HG03342 (cell line): Measurements from ENCODE around the gene SYT7.

Experiments used
- ATAC-seq: cut with Tn5 transposase; IDR thresholded peaks from one replicate; pipeline ENCODE4 v1.9.1; 2021; ENCODE audit warnings: mild to moderate bottlenecking, moderate library complexity; ENCODE audit not compliant: unreplicated experiment

Gene SYT7

DNA sequence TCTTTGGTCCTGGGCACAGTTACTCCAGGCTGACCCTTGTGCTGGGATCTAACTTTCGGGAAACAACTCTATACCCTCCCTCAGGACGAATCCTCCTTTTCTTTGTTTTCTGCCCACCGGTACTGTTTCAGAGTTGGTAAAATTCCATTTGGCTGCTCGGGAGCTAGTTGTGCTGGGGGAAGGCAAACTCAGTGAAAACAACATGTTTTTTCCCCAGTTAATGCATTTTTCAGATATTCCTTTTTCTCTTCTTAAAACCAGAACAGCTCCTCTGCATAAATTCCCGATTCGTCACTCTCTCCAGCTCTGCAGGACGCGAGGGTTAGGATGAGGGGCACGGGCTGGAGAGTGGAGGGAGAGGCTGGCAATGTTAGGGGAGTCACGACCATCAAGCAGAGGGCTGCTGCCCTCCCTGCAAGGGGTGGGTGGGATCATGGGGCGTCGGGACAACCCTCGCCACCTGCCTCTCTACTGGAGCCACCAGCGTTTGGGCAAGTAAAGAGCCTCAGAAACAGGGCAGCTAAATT, 41.0 kb downstream of the SYT7 start:
- ATAC-seq: no peak

DNA sequence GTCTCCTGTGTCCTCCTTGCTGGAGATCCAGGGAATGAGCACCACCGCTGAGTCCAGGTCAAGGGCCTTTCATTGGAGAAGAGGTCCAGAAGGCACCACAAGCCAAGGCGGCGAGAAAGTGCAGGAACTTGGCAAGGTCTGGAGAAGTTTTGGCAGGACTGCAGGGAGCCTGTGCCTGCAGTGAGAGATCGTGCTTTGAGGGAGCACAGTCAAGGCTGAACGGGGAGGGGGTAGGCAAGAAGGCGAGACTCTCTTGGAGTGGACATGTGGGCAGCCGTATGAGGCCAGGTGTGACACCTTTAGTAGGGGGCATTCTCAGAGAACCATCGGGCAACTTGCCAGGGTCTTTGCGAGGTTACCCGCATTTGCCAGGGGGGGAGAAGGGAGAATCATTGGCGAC, 41.9 kb downstream of the SYT7 start:
- ATAC-seq: no peak

DNA sequence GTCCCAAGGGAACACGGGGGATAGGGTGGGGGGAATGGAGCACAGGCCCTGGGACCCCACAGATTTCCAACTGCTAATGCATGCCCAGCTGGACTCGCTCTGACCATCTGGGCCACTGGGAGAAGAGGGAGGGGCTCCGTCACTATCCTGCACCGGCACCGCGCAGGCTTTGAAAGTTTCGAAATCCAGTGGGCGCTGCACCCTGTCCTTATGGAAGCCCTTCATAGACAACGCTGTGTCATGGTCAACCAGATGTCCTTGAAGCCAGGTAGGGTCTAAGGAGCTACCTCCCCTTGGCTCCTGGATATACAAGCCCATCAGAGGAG, 42.3 kb downstream of the SYT7 start:
- no peak for ATAC-seq

DNA sequence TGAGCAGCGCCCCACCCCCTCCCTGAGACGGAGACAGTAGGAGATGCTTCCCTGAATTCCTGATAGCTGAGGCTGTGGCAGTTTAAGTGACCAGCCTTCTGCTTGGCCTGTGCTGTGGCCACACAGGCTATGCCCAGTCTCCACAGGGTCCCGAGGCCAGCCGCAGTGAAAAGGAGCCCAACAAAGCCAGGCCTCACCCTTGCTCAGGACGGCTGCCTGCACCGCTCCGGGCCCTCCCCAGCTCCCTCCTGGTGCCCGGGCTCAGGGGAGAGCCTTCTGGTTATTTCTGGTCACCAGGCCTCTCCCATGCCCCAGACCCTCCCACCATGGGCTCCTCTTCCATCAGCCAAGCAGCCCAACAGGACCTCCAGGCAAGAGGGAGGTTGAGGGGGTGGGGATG, 43.5 kb downstream of the SYT7 start:
- ATAC-seq: no peak

DNA sequence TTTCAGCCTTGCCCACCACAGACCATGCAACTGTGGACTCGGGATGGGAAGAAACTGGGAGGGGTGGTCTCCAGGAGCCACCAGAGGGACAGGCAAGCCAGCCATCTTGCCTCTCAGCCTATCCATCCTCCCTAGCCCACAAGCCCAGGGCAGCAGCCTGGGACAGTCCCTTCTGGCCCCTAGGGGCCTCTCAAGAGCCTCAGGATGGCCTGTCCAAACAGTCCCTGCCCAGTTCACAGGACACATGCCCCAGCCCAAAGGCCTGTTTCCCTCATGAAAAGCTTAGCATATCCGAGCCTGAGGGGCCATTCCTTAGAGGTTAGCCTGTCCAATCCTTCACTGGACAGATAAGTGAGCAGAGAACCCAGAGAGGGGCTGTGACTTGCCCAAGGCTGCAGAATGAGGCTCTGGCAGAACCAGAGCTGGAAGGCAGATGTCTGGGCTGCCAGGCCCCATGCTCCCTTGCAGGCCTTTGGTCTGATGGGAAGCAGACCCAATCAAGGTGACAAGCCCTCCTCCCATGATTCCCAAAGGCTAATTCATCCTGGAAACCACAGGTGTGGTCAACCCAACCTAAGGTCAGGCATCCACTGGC, 44.1 kb downstream of the SYT7 start:
- no peak for ATAC-seq

DNA sequence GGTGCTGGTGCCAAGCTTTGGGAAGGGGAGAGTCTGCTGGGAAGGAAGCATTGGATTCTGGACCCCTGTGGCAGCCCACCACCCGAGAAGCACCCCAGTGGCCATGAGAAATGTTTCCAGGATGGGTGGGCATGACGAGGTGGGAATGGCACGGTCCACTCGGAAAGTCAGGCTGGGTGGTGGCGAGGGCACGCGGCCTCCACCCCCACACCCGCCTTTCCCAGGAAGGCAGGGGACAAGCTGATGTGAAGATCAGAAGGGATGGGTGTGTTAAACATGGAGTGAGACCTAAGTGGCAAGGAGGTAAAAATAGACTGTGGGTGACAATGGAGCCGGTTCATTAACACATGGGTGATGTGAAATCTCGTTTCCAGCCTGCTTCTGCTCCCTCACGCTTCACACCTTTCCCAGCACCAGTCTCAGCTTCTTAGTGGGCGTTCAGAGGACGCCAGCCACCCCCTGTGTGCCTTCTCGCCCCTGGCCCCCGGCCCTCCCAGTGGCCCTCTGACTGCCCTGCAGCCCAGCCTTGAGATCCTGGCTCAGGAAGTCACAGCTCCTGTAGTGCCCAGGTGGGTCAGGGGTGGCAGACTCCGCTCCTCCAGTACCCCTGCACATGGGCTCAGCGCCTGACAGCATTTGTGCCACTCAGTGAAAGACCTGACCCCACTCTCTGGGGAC, 44.7 kb downstream of the SYT7 start:
- ATAC-seq: no peak

DNA sequence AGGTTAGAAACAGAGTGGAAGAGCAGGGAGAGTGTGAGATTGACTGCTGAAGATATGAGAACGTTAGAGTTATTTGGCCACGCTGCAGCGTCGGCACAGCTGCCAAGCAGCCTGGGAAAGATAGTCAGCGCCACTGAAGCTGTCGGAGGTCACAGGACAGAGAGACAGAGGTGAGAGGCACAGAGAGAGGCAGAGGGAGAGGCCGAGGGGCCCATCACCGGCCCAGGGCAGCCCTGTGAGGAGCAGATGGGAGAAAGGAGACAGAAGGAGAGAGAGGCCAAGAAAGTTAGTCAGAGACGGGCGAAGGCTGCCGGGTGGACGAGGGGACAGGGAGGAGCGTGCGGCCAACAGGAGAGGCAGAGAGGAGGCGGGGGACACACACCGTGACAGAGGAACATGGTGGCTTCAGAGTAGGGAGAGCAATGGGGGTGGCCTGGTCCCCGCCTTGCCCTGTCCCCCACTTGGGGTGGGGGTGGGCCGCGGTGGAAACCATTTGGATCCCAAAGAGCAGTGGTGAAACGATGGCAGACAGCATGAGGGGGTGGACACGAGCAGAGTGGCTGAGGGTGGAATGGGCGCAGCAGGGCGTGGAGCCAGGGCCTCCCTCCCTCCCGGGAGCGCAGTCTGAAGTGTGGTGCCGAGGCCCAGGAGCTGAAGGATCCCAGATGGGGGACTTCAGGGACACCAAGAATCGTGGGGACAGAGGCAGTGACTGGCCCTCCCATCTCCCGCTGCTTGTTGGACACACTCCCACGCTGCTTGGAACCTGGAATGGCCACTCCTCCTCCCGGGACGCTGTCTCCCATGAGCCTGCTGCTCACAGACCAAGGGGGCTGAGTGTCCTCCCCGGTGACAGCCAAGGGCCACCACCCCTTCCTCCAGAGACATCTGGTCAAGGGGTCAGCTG, 45.7 kb downstream of the SYT7 start:
- no peak for ATAC-seq

DNA sequence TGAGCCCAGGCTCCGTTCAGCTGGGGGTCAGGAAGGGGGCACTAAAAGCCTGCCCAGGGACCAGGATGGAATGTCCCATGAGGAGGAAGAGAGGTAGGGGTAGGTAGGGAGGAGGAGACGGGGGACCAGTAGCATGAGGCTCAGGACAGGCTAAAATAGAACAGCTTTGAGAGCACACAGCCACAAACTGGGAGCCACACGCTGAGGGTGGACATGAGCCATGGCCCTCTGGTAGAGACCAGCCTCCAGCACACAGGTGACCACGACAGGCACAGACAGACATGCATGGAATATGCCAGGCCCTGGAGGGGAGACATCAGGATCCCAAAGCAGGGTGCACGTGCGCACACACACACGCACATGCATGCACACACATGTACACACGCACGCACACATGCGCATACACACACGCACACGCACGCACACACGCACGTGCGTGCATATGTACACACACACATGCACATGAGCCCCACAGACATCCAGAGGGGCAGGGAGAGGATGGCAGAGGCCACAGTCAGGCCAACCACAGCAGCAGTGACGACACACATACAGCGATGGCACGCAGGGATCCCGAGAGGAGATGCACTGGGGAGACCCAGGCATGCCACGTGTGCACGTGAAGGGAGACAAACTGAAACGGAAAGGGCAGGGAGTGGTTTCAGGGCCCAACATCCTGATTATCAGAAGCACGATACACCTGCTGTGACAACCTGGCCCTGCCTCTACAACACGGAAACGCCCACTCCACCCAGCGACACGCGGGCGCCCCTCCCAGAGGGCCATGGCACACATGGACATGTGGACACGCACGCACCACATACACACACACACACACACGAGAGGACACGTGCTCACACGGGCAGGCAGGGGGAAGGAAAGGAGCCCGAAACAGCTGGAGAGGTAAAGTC, 46.6 kb downstream of the SYT7 start:
- no peak for ATAC-seq

DNA sequence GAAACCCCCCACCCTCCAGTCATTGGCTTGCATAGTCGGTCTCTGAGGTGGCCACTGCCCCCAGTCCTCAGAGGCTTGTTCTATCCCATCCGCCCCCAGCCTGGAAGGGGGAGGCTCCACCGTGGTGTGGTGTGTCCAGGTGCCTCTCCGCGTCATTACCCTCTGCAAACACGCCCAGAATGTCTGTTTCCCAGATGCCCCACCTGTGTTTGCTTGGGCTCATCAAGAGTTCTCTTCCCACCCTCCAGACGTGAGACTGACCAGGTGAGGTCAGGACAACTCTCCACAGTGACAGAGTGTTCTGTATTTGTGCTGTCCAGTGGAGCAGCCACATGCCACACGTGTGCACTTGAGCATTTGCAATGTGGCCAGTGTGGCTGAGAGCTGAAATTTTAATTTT, 47.5 kb downstream of the SYT7 start:
- no peak for ATAC-seq

DNA sequence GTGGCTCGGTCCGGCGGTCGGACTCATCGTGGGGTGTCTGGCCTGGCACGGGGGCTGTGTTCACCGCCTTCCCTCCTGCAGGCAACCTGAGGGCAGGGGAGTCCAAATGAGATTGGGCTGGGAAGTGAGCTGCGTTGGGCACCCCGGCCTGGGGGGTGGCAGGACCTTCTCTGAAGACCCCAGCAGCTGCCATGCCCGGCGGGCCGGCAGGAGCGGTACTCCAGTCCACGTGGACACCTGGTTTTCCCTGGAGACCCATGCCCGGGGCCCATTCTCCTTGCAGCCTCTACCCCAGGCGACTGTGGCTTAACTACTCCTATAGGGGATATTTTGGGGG, 47.9 kb downstream of the SYT7 start:
- ATAC-seq: no peak

DNA sequence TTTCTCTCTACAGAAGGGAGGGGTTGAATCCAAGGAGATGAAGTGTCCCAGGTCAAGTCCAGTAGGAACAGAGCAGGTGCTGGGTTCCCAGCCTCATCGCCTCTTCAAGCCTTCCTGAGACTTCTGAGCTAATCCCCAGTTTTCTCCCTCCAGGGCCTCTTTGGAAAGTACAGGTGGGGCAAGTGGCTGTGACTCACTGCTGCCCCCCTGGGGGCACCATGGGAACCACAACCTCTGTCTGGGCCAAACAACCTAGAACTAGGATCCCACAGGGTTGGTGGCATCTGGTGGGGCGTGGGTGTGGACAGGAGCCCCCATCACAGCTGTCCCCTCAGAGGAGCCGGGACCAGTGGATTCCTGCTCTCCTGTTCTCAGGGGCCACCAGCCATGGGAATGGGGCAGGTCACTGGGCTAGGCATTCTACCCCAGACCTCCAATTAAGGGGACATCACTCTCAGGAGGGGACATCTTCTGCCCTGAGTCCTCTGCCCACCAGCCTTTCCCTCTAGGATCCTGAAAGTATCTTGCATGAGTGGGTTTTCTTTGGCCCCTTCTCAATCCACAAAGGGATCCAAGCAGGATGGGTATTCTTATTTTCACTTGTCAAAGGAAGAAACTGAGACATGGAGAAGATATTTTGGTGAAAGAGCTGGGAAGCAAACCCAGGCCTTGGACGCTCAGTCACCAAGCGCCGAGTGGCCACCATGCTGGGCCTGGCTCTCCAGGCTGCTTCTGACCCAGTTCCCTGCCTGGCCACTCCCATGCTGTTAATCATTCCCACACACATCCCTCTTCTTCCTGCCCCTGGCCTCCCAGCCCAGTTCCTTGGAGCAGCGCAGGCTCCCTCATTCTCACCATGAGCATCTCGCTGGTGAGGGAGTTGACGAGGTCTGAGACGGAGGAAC, 48.5 kb downstream of the SYT7 start:
- ATAC-seq: no peak

DNA sequence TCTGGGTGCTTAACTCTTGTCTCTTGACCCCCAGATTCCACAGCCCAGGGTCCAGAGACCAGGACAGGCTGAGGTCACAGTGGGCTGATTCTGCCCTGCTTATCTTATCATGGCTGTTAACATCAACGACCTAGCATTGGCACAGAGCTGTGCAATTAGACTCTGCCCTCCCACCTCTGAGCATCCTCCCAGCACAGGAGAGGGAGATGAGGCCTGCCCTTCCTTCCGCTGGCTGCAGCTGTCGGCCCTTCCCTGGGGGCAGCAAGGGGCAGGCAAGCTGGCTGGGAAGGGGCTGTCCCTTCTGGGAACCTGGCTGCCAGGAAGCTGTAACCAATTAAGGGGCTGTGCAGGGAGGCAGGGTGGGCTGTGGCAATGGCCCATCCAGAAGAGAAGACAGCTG, 49.8 kb downstream of the SYT7 start:
- no peak for ATAC-seq

DNA sequence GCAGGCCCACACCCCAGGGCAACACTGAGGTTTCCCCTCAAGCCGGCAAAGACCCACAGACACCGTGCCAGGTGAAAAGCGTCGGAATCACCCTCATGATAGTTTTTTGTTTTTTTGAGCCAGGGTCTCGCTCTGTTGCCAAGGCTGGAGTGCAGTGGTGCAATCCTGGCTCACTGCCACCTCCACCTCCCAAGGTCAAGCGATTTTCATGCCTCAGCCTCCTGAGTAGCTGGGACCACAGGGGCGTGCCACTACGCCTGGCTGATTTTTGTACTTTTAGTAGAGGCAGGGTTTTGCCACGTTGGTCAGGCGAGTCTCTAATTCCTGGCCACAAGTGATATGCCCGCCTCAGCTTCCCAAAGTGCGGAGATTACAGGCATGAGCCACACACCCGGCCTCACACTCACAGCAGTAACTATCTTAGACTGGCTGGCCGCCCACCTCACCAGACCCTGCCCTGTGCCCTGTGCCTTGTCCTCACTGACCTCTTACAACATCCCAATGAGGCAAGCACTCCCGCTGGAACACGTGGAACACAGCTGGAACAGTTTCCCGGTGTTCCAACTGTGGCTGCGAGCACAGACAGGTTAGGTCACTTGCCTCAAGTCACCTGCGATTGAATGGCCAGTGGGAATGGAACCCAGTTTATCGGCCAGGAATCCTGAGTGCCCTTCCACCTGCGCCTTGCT, 51.2 kb downstream of the SYT7 start:
- no peak for ATAC-seq

DNA sequence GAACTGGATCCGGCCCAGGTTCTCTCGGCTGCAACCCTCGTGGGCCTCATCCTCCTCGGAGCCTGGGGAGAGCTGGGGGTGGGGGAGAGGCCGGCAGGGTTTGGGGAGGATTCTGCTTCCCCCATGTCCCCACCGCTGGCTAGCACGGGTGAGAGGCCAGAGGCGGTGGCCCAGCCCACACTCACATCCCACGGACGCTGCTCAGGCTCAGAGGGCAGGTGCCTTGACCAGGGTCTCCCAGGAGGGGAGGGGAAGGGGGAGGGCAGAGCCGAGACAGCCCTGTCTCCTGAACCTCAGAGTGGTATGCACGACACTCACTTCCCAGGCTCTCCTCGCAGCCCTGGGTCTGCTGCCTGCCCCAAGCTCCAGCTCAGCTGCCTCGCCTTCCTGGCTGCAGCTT, 52.8 kb downstream of the SYT7 start:
- no peak for ATAC-seq

DNA sequence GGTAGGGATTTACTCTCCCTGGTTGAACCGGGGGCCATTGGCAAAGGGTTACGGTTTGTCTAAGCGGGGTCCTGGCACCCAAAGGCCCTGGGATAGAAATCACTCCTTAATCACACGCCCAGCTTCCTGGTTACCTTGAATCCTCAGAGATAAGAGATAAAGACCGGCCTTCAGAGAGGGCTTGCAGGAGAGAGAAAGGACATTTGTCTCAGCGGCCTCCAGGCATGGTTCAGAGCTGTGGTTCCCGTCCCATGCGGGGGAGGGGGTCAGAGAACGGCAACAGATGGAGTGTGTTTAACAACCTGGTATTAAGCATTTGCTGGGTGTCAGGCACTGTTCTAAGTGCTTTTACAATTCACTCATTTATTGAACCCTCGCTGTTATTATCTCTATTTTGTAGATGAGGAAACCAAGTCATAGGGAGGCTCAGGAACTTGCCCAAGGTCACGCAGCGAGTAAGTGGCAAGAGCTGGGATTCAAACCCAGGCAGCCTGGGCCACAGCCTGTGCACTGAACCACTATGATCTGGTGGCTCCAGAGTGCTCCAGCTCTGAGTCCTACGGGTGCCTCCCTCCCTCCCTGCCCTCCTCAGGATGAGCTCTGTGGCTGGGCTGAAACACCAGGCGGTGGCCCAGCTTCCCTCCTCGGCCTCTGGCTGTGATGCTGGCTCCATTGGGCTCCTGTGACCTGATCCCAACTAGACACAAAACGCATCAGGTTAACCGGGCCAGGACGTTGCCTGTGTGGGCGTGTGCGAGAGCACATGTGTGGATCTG, 53.7 kb downstream of the SYT7 start:
- ATAC-seq: no peak

DNA sequence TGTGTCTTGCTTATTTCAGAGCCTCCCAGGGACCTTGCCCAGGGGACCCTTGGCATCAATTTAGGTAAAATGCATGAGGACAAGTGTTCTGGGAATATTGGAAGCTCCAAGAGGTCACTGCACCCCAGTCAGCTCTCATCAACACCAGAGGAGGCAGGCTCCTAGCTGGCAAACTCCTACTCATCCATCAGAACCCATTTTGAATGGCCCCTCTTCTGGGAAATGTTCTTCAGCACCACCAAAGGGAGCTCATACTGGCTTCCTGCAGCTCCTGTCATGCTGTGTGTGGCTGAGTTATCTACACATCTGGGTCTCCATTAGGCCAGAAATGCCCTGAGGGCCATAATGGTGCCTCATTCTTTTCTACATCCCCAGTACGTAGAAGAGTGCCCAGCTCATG, 54.6 kb downstream of the SYT7 start:
- ATAC-seq: no peak

DNA sequence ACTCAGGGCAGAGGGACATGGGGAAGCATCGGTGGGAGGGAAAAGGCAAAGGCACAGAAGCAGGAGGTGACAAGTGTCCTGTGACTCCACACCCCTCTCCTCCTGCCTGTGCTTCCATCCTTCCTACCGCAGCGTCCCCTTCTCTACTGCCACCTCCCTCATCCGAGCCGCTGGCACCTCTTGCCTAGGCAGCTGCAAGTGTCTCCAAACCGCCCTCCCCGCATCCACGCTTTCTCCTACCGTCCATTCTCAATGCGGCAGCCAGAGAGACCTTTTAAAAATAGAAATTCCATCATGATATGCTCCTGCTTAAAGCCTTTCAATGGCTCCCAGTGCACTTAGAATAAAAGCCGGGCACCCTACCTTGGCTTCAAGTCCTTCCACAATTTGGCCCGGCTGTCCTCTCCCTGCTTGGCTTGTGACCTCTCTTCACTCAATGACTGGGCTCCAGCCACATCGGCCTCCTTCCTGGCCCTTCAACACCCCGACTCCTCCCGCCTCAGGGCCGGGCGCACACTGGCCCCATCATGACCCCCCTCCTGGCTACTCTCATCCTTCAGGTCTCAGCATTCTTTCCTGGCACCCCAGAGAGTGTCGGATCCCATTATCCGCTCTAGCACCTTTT, 55.8 kb downstream of the SYT7 start:
- no peak for ATAC-seq

DNA sequence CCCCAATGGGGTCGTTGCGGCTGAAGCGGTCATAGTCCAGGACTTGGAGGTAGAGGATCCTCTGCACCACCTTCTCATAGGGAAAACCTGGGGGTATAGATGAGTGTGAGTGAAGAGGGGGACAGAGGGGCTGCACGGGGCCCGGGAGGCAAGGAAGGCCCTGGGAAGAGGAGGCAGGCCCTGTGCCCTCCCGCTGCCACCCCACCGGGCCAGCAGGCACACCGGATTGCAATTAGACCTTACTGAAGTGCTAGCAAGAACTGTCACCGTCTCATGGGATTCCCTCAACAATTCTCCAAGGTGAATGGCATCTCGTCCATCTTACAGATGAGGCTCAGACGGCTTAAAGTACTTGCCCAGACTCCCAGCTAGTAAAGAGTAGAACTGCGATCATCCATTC, 56.4 kb downstream of the SYT7 start:
- no peak for ATAC-seq
